Stimulated activated CD4-positive, alpha-beta T cell treated with anti-CD3 and anti-CD28 coated beads, Interleukin-4, amount 100 ng/mL, for 1 hour (primary cell): Measurements from ENCODE around the gene DLST.
"Not testable (repeated sequence)": the region's sequence is repeated elsewhere in the genome, so short reads cannot be mapped to it uniquely, and the experiment has no call there.

ENCODE experiments used
- DNase-seq: peaks from one replicate; pipeline ENCODE4 v3.0.0-alpha.2; 2020

DLST gene

DNA sequence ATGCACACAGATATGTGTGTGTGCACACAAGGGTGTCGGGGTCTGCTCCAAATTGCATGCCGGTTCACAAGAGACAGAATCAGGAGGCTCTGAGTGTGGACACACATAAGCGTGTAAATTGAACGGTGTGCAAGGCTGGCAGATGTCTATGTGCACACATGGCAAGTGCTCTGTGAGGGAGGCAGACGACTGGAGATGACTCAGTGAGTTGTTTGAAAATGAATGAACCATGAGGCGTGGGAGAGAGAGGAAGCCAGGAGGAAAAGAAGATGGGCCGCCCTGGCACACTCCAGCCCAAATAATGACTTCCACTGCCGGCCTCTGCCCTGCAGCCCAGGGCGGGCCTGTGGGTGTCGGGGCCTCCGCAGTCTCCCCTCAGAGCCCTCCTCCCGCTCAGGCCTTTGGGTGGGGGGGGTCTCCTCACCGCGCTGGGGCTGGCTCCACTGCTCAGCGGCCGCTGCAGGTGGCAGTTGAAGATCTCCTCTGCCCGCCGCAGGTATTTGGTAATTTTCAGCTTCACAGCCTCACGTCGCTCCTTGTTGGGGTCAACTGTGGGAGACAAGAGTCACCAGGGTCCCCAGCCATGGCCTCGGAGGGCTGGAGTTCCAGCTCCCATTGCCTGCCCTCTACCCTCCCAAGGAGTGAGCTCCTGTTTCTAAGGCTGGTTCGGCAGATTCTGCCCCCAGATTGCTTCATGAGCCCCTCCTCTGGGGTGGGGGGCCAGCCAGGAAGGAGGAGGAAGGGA, 37.9 kb downstream of the DLST start:
- DNase-seq = no peak

DNA sequence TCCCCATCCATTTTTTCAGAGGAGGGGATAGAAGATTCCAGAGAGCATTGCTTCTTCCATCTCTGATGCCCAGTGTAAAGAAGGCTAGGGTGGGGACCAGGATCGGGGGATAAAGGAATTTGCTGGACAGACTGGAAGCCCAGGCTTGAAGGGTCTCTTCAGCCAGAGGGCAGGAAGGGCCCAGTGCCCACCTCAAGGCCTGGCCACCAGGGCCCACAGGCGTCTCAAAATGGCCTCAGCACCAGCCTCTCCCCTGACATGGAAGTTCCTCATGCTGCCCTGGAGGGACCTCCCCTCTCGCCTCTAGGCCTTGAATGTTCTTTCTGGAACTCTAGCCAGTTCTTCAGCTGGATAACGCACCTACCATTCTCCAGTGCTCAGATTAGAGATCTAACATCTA, 38.6 kb downstream of the DLST start:
- DNase-seq = no peak

GRCh38 chr14:74921053-74921620, 39.4 kb downstream of the DLST start:
- DNase-seq = no peak

DNA sequence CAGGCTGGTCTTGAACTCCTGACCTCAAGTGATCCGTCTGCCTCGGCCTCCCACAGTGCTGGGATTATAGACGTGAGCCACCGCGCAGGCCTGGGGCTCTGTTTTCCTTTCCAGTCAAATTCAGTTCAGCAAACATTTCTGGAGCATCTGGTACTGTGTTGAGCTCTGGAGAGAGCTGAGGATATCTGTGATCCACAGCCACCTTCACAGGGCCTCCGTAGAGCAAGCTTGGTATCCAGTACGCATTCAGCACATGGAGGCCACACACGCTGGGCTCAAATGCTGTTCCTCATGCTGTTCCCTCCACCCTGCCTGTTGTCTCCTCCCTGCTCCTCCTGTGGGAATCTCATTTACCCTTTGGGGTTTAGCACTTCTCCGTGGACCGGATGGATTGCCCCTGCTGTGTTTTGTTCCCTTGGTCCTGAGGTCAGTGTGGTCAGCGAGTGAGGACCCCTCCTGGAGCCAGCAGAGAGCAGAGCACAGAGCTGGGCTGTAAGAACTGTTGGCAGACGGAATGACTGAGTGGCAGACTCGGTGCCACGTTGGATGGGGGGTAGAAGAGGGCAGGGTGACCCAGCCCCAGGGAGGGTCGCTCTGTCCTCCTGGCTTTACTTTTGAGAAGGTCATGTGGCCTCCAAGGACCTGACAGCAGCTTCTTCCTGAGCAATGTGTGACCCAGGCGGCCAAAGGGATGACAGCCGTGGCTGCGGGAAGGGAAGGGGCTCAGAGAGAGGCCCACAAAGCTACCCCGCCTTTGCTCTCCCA, 40.5 kb downstream of the DLST start:
- DNase-seq = no peak

DNA sequence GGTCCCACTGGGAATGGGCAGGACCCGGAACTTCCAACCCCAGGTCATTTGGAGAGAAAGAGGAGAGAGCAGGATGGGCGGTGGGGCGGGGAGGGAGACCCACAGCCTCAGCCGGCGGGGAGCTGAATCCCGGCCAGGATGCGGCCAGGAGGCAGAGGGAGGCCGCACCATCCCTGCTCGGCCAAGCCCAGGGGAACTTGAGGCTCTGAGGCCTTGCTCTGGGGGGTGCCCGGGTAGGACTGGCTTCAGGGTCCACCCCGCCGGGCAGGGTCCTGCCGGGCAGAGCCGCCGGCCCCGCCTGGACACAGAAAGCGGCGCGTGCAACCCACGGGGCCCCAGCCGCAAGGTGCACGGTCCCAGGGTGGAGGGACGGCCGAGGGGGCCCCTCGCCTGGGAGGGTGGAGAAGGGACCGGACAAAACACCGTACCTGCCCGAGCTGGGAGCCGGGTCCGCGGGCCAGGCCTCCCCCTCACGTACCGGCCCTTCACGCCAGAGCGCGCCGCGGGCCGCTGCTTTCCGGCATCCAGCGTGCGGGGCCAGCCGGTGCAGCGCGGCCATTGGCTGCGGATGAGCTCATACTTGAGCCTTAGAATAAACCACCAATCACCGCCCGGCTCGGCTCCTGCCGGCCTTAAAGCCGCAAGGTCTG, 41.2 kb downstream of the DLST start, which contains the start of gene RPS6KL1:
Gene RPS6KL1 (minus strand): TSS at position 509 of the 650 bp plus-strand sequence. CDS start 1,719 bp downstream, outside the sequence.
- DNase-seq = peak; percentile 78

- no peak for DNase-seq
These were observed 42.3 kb downstream of the DLST start for GRCh38 chr14:74924061-74924460.

DNA sequence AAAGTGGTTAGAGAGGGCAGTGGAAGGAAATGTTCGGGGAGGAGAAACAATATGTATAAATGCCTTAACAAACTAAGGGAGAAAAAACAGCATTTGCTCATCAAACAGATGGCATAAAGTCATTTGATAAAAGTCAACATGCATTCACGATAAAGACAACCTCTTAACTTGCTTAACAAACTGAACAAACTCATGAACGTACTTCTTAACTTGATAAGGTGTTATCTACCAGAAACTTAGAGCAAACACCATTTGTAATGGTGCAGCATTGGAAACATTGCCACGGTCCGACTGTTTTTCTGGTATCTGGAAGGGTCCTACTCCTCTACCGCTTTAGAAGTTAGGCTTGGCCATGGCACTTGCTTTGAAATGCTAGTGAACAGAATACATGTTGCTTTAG, 45.5 kb downstream of the DLST start:
- no peak for DNase-seq

- no peak for DNase-seq
These were observed 47.5 kb downstream of the DLST start for GRCh38 chr14:74929242-74929641.

GRCh38 chr14:74931744-74932143, 50.0 kb downstream of the DLST start:
- not testable (repeated sequence) for DNase-seq

- no peak for DNase-seq
These were observed 50.7 kb downstream of the DLST start for GRCh38 chr14:74932401-74932901.

GRCh38 chr14:74932936-74933335, 51.2 kb downstream of the DLST start:
- not testable (repeated sequence) for DNase-seq

GRCh38 chr14:74934041-74934440, 52.3 kb downstream of the DLST start:
- DNase-seq = no peak

DNA sequence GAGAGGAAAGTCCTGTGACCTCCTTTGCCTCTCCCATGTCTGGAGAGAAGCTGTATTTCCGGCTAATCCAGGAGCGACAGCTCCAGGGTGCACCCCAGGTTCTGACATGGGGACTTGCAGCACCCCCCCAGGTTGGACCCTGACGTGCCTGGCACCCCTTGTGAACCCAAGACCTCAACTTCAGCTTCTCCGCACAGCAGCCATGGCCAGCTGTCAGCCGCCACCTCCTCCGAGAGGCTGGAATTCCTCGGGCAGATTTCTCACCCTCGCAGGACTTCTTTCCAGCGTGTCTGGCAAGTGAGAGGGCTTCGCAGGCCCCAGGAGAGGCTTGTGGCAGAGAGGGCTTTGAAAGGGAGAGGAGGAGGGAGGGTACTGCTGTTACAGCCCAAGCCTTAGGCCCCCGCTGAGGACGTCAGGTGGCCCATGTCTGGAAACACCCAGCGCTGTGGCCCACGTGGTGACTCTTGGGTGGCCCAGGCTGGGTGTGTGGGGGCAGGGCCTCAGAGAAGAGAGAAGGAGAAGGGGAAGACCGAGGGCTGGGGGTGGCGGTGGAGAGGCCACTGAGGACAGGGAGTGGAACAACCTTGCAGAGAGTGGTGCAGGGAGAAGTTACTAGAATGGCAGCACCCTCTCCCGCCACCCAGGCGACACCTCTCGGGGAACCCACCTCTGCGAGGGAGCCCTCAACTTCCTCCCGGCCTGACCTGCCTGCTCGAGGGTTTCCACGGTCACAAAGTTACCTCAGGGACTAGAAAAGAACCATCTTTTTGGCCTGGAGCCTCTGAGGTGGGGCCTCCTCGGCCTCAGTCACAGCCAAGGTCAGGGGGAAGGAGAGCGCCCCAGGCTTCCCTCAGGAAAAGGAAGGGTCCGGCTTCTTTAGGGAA, 53.0 kb downstream of the DLST start:
- DNase-seq = no peak

DNA sequence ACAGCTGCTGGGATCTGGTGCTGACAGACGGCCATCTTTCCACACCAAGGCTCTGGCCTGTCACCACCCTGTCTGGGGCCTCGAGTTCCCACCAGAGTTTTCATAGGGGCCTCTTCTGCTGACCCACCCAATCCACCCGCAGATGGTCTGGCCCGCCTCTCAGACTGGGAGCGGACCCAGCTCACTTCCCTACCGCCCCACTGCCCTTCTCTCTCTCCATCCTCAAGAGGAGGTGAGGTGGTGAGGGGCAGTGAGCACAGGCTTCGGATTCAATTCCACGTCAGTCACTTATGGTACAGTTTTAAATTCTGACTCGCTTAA, 53.6 kb downstream of the DLST start:
- no peak for DNase-seq

- DNase-seq = no peak
These were observed 54.4 kb downstream of the DLST start for GRCh38 chr14:74936151-74936550.

- no peak for DNase-seq
These were observed 55.0 kb downstream of the DLST start for GRCh38 chr14:74936731-74937130.

GRCh38 chr14:74937171-74937570, 55.5 kb downstream of the DLST start:
- DNase-seq = no peak

DNA sequence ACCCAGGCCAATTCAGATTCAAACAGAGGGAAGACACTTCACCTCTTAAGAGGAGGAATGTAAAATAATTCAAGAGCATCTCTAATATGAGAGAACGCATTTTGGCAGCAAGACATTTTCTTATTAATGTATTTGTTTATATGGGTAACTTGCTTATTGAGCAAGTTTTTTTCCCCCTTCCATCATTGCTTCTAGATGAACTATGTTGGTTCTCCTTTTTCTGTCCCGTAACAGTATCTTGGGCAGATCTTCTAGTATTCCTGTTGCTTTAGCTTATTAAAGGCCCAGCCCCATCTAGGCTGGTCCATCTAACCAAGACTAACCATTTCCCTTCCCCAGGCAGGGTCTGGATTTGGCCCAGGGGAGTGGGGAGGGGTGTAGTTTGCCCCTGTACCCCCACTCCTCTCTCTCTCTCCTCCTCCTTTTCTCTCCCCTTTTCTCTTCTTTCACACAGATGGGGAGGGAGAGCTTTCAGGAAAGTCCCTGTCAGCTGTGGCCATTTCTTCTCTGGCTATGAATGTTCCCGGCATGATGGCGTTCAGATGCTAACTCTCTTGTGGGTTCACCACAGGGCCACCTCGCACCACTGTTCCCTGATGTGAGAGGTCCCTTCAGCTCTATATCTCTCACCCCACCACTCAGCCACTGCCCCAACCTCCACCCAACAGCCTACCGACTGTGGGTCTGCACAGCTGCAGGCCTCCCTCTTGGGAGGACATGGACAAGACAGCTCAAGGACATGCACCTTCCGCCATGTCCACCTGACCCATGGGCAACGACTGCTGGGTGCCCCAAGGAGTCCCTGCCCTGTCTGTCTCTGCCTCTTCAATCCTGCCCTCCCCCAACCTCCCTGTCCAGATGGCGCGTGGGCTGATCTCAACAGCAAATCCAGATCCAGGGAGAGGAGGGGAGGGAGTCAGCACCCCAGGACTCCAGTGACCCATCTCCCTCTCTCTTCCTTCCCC, 57.1 kb downstream of the DLST start:
- no peak for DNase-seq

GRCh38 chr14:74940956-74941565, 59.3 kb downstream of the DLST start:
- DNase-seq = no peak

DNA sequence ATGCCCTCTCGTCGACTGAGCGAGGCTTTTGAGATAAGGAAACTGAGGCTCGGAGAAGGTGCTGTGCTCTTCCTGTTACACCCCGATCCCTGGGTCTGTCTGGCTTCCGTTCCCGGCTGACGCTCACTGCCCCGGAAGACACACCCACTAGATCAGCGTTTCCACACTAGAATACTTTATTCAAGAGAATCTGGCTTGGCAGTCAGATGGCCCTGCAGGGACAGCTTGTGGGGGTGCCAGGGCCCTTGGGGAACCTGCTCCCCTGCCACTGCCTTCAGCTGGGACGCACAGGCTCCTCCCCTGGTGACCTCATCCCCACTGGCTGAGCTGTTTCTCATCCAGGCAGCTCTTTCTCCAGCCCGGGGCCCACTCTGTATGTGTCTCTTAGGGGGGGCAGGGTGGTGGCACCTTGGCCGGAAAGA, 60.0 kb downstream of the DLST start:
- DNase-seq = peak; percentile 65

- no peak for DNase-seq
These were observed 60.5 kb downstream of the DLST start for GRCh38 chr14:74942181-74942580.
